GM21367 (cell line): ENCODE data around the gene ASCC1.

Experiments used
- ATAC-seq: cut with Tn5 transposase; IDR thresholded peaks from one replicate; pipeline ENCODE4 v1.9.1; 2021; ENCODE audit not compliant: unreplicated experiment

ASCC1 gene

GRCh38 chr10:72053690-72054089 is 162.4 kb downstream of the ASCC1 start:
- ATAC-seq = no peak

- ATAC-seq = no peak
Observed at GRCh38 chr10:72050873-72051272, 165.2 kb downstream of the ASCC1 start.

GRCh38 chr10:72049969-72050781 is 165.9 kb downstream of the ASCC1 start:
- ATAC-seq = no peak

- no peak for ATAC-seq
Observed at GRCh38 chr10:72049472-72049871, 166.6 kb downstream of the ASCC1 start.

- ATAC-seq = peak; percentile 49
Observed at GRCh38 chr10:72048450-72049124, 167.5 kb downstream of the ASCC1 start.
